HCT116 (cell line): ENCODE measurements around the gene CARS1. TPM values are rescaled to one million over a fixed set of nuclear protein-coding genes. Genes with fewer than 3 reads are reported as not detected.
"Not testable (repeated sequence)": the region's sequence is repeated elsewhere in the genome, so short reads cannot be mapped to it uniquely, and the experiment has no call there.

ENCODE experiments used
- ATAC-seq: fragments of 200-7000 bp; cut with Tn5 transposase; 2 replicates; pipeline ENCODE4 v1.9.1; 2020; ENCODE audit warnings: mild to moderate bottlenecking, moderate library complexity
- BruUV-seq: library from RNA; stranded (reverse); fragments of 400-500 nt; replicated peaks from 2 replicates; lab custom pipeline; 2021; lab: Mats Ljungman, UMichigan
- CTCF ChIA-PET: fragments of 300-600 bp; sonication (Branson Sonifier 250); formaldehyde crosslinking; loops from one replicate; lab custom pipeline; 2021; ENCODE audit warnings: antibody characterized with exemption; lab: Charles Lee
- POLR2A ChIA-PET: fragments of 300-600, 350-600 bp; sonication (Branson Sonifier 250); formaldehyde crosslinking; loops from one replicate; lab custom pipeline; 2021; ENCODE audit warnings: antibody characterized with exemption; lab: Charles Lee
- RAD21 ChIA-PET, 2 experiments: fragments of 300-600 bp; sonication (Branson Sonifier 250); formaldehyde crosslinking; loops; one replicate each; lab custom pipeline; 2023; ENCODE audit warnings: low total read pairs in 2 of 2; ENCODE audit not compliant: uncharacterized antibody in 2 of 2, unreplicated experiment in 2 of 2, low non-redundant PET in 1 of 2; lab: Charles Lee
- DNase-seq: peaks from one replicate; pipeline ENCODE4 v3.0.0-alpha.2; 2010; ENCODE audit warnings: low read depth, low spot score
- H2AFZ ChIP-seq: fragments of 200-600 bp; shearing (Covaris generic), sonication (generic); 2 replicates; pipeline ENCODE4 v1.6.1; 2017; ENCODE audit warnings: low read depth, mixed run types, mixed read lengths, antibody characterized with exemption, low read length; ENCODE audit not compliant: poor library complexity, severe bottlenecking
- H3K27ac ChIP-seq: 2 replicates; pipeline ENCODE4 v1.5.1; 2012; ENCODE audit warnings: low read depth, low read length
- H3K27me3 ChIP-seq: fragments of 200-600 bp; sonication (generic); 2 replicates; pipeline ENCODE4 v1.6.1; 2016; ENCODE audit warnings: mixed run types, low read length, mixed read lengths; ENCODE audit not compliant: insufficient read depth
- H3K36me3 ChIP-seq, 2 experiments: fragments of 200-500 bp in 1 of 2; fragments of 200-600 bp in 1 of 2; sonication (Bioruptor generic) in 1 of 2; sonication (generic) in 1 of 2; 2 replicates each; pipeline versions ENCODE4 v1.5.1 to v1.6.1; 2014 to 2016; ENCODE audit warnings: low read length in 2 of 2, inconsistent platforms in 1 of 2, mixed read lengths in 1 of 2, mixed run types in 1 of 2; ENCODE audit not compliant: insufficient read depth in 2 of 2, control insufficient read depth in 1 of 2
- H3K4me1 ChIP-seq, 2 experiments: fragments of 200-600 bp in 1 of 2; sonication (generic) in 1 of 2; 2 replicates each; pipeline versions ENCODE4 v1.5.1 to v1.6.1; 2012 to 2017; ENCODE audit warnings: low read length in 2 of 2, inconsistent platforms in 1 of 2, mild to moderate bottlenecking in 1 of 2, mixed read lengths in 1 of 2, mixed run types in 1 of 2, moderate library complexity in 1 of 2; ENCODE audit not compliant: insufficient read depth in 2 of 2, control insufficient read depth in 1 of 2
- H3K4me2 ChIP-seq: fragments of 200-600 bp; sonication (generic); 2 replicates; pipeline ENCODE4 v1.6.1; 2017; ENCODE audit warnings: mixed run types, low read length, mixed read lengths
- H3K4me3 ChIP-seq, 2 experiments: fragments of 200-600 bp in 1 of 2; sonication (generic) in 1 of 2; replicated peaks in 1 of 2; 2 replicates each; pipeline ENCODE4 v1.5.1; 2011 to 2016; ENCODE audit warnings: low read length in 2 of 2, control low read depth in 1 of 2, low read depth in 1 of 2, mild to moderate bottlenecking in 1 of 2, mixed read lengths in 1 of 2, mixed run types in 1 of 2
- H3K79me2 ChIP-seq: fragments of 200-600 bp; sonication (generic); 2 replicates; pipeline ENCODE4 v1.6.1; 2017; ENCODE audit warnings: mild to moderate bottlenecking, mixed run types, low read length, moderate library complexity, mixed read lengths; ENCODE audit not compliant: insufficient read depth
- H3K9ac ChIP-seq: fragments of 200-600 bp; sonication (generic); 2 replicates; pipeline ENCODE4 v1.6.1; 2016; ENCODE audit warnings: low read length, mixed read lengths
- H3K9me2 ChIP-seq: fragments of 200-600 bp; sonication (generic), shearing (Covaris generic); 2 replicates; pipeline ENCODE4 v1.6.1; 2017; ENCODE audit warnings: mixed run types, mild to moderate bottlenecking, moderate library complexity; ENCODE audit not compliant: insufficient read depth
- H3K9me3 ChIP-seq, 2 experiments: fragments of 200-500 bp in 1 of 2; fragments of 200-600 bp in 1 of 2; sonication (Bioruptor generic) in 1 of 2; sonication (generic) in 1 of 2; 2 replicates each; pipeline ENCODE4 v1.6.1; 2014 to 2017; ENCODE audit warnings: low read length in 2 of 2, mixed read lengths in 2 of 2, inconsistent platforms in 1 of 2, low read depth in 1 of 2, mild to moderate bottlenecking in 1 of 2, mixed run types in 1 of 2, moderate library complexity in 1 of 2; ENCODE audit not compliant: control insufficient read depth in 1 of 2, insufficient read depth in 1 of 2
- H4K20me1 ChIP-seq: fragments of 200-600 bp; sonication (generic), shearing (Covaris generic); 2 replicates; pipeline ENCODE4 v1.6.1; 2017; ENCODE audit warnings: mixed run types, mild to moderate bottlenecking, moderate library complexity; ENCODE audit not compliant: insufficient read depth
- intact Hi-C: fragments of 100-400 bp; cut with micrococcal nuclease; formaldehyde crosslinking; loops from 2 replicates; pipeline ENCODE4 v1.10.0; 2022
- total RNA-seq: library from RNA; stranded (reverse); gene quantifications from one replicate; pipeline ENCODE4 v1.2.1, GENCODE V29; 2021; ENCODE audit not compliant: unreplicated experiment

The CARS1 gene
- total RNA-seq, 1 experiment from 2014 or later = 124 TPM

GRCh38 chr11:3064709-3065108, 7.5 kb upstream of the CARS1 start:
- DNase-seq, H3K4me3 ChIP-seq, intact Hi-C loops, H3K27me3 ChIP-seq, RAD21 ChIA-PET, H3K27ac ChIP-seq, H3K9ac ChIP-seq, H3K9me2 ChIP-seq, ATAC-seq, H3K4me2 ChIP-seq, CTCF ChIA-PET, H3K36me3 ChIP-seq, H3K4me1 ChIP-seq, H3K79me2 ChIP-seq, H4K20me1 ChIP-seq, H3K9me3 ChIP-seq, BruUV-seq, POLR2A ChIA-PET, H2AFZ ChIP-seq: not testable (repeated sequence)

DNA sequence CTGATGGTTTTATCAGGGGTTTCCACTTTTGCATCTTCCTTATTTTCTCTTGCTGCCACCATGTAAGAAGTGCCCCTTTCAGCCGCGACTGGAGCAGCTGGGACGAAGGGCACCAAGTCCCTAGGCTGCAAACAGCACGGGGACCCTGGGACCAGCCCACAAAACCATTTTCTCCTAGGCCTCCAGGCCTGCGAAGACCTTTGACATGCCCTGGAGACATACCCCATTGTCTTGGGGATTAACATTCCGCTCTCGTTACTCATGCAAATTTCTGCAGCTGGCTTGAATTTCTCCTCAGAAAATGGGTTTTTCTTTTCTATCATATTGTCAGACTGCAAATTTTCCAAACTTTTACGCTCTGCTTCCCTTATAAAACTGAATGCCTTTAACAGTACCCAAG, 6.7 kb upstream of the CARS1 start:
- H3K9ac ChIP-seq, CTCF ChIA-PET, H3K9me2 ChIP-seq, H4K20me1 ChIP-seq, H3K36me3 ChIP-seq, H3K4me2 ChIP-seq, H3K4me3 ChIP-seq, H3K9me3 ChIP-seq, DNase-seq, H3K27me3 ChIP-seq, H2AFZ ChIP-seq, RAD21 ChIA-PET, BruUV-seq, intact Hi-C loops, H3K4me1 ChIP-seq, ATAC-seq, H3K27ac ChIP-seq, H3K79me2 ChIP-seq, POLR2A ChIA-PET: not testable (repeated sequence)

- H3K79me2 ChIP-seq, H3K36me3 ChIP-seq, H3K27me3 ChIP-seq, H2AFZ ChIP-seq, H3K9me3 ChIP-seq, H3K9ac ChIP-seq, POLR2A ChIA-PET, H3K27ac ChIP-seq, H4K20me1 ChIP-seq, CTCF ChIA-PET, H3K9me2 ChIP-seq, intact Hi-C loops, ATAC-seq, H3K4me1 ChIP-seq, RAD21 ChIA-PET, DNase-seq, H3K4me3 ChIP-seq, H3K4me2 ChIP-seq, BruUV-seq: not testable (repeated sequence)
Measured at GRCh38 chr11:3063432-3063831, 6.2 kb upstream of the CARS1 start.
